ENCODE measurements around the gene CAV2.
"Not testable (repeated sequence)": the region's sequence is repeated elsewhere in the genome, so short reads cannot be mapped to it uniquely, and the experiment has no call there.

Gene CAV2

DNA sequence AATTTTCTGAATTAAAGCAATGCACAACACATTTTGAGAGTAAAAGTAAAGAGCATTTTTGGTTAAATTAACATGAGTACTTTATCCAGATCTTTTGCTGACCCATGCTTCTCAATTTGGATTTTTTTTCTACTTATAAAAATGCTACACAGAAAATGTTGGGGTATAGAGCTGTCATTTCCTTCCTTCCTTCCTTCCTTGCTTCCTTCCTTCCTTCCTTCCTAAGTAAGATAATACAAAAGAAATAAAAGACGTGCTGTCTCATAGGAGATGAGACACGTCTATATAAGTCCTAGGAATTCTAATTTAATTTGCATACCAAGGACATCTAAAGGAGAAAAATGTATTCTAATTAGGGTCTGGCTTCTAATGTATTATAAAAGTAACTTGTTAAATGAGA is 31.0 kb upstream of the CAV2 start:
- no peaks in the 10 kb centered on the region for H3K36me3 ChIP-seq (ENCODE audit: control insufficient read depth, insufficient read depth, low read length)
- H3K4me1 ChIP-seq (ENCODE audit: control insufficient read depth, insufficient read depth, low read length, poor library complexity, severe bottlenecking): peaks cover 9% of the 10 kb centered on the region
- WGBS, 2 experiments (ENCODE audit: insufficient coverage in 2 of 2): 100% methylated on average over 1 of the region's 2 CpGs; no CpG with 5 or more reads in 1 of the 2 experiments
- H3K9me3 ChIP-seq (ENCODE audit: control insufficient read depth, low read length): no peaks in the 10 kb centered on the region
- no peak overlapping the region for H3K27ac ChIP-seq (ENCODE audit: low read depth, low read length, severe bottlenecking)
- H3K4me3 ChIP-seq (ENCODE audit: extremely low read depth, insufficient read depth, low read length, poor library complexity, severe bottlenecking): no peak overlapping the region

DNA sequence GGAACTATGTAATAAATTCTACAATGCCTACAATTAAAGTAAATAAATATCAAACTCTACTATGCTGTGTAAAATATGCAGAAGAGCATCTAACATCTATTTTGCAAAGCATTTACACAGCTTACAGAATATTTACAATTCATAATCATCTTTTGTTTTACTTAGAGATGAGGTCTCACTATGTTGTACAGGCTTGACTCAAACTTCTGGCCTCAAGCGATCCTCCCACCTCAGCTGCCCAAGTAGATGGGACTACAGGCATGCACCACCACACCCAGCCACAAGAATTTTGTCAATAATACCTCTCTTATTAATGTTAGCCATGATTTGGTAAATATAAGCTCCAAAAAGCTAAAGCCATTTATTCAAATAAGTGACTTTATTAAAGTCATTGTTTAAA is 21.9 kb upstream of the CAV2 start:
- H3K4me1 ChIP-seq (ENCODE audit: control insufficient read depth, insufficient read depth, low read length, poor library complexity, severe bottlenecking): peaks cover 5% of the 10 kb centered on the region
- WGBS, 2 experiments (ENCODE audit: insufficient coverage in 2 of 2): 100% methylated on average over 1 of the region's 1 CpG; no CpG with 5 or more reads in 1 of the 2 experiments

DNA sequence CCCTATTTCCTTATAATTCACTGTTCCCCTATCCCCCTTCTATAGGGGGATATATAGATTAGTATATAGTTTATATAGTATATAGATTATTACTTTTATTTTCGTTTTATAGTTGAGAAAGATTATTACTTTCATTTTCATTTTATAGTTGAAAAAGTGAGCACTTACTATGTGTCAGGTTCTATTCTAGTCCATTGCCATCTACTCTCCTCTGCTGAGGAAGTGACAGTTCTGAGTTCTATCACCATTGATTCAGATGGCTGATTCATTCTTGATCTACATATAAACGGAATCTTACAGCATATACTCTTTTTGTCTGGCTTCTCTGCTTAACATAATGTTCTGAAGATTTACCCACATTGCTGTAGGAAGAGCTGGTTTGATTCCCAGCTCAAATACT is 20.7 kb upstream of the CAV2 start:
- no peak overlapping the region for H3K27ac ChIP-seq (ENCODE audit: low read depth, low read length, severe bottlenecking)
- peaks cover 5% of the 10 kb centered on the region for H3K4me1 ChIP-seq (ENCODE audit: control insufficient read depth, insufficient read depth, low read length, poor library complexity, severe bottlenecking)
- H3K36me3 ChIP-seq (ENCODE audit: control insufficient read depth, insufficient read depth, low read length): no peaks in the 10 kb centered on the region
- H3K4me3 ChIP-seq (ENCODE audit: extremely low read depth, insufficient read depth, low read length, poor library complexity, severe bottlenecking): no peak overlapping the region
- no CpG with 5 or more reads among the region's 2 CpGs for WGBS, 2 experiments (ENCODE audit: insufficient coverage in 2 of 2)
- no peaks in the 10 kb centered on the region for H3K9me3 ChIP-seq (ENCODE audit: control insufficient read depth, low read length)

More for the DNA sequence above, 21.9 kb upstream of the CAV2 start:
- Histone ChIP-seq H3K9me3 (ENCODE audit: control insufficient read depth, low read length) (no peaks in the 10 kb centered on the region), H3K27ac (ENCODE audit: low read depth, low read length, severe bottlenecking) (no peak overlapping the region), H3K36me3 (ENCODE audit: control insufficient read depth, insufficient read depth, low read length) (no peaks in the 10 kb centered on the region), H3K4me3 (ENCODE audit: extremely low read depth, insufficient read depth, low read length, poor library complexity, severe bottlenecking) (no peak overlapping the region)

DNA sequence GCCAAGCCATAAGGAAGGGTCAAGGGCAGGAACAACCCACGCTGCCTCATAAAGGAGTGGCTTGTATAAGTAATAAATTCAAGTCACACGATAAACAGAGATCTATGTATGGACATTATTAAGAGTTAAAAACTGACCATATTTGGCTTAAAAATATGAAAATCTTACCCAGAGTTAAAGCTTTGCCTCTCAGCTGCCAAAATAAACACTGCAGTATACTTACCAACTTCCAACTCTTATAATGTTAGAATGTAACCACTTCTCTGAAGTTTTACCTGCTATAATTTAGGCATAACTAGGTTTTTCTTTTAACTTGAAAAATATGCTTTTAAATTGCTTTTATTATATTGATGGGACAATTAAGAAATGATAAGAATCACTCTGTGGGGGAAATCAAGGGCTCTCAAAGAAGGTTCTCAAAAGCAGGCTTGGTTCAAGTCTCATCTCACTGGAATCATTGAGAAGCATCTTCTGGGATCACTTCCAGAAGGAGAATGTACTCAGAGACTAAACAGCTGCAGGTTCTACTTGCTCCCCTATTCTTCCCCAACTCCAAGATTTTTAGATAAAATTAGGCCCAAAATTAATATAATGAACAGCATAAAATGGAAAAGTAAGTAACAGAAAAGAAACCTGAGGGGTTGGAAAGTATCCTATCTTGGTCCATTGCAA is 16.1 kb upstream of the CAV2 start:
- no peak overlapping the region for H3K4me3 ChIP-seq (ENCODE audit: extremely low read depth, insufficient read depth, low read length, poor library complexity, severe bottlenecking)
- no peak overlapping the region for H3K27ac ChIP-seq (ENCODE audit: low read depth, low read length, severe bottlenecking)
- H3K4me1 ChIP-seq (ENCODE audit: control insufficient read depth, insufficient read depth, low read length, poor library complexity, severe bottlenecking): no peaks in the 10 kb centered on the region
- H3K36me3 ChIP-seq (ENCODE audit: control insufficient read depth, insufficient read depth, low read length): no peaks in the 10 kb centered on the region
- no peaks in the 10 kb centered on the region for H3K9me3 ChIP-seq (ENCODE audit: control insufficient read depth, low read length)
- no CpG with 5 or more reads among the region's 2 CpGs for WGBS, 2 experiments (ENCODE audit: insufficient coverage in 2 of 2)

DNA sequence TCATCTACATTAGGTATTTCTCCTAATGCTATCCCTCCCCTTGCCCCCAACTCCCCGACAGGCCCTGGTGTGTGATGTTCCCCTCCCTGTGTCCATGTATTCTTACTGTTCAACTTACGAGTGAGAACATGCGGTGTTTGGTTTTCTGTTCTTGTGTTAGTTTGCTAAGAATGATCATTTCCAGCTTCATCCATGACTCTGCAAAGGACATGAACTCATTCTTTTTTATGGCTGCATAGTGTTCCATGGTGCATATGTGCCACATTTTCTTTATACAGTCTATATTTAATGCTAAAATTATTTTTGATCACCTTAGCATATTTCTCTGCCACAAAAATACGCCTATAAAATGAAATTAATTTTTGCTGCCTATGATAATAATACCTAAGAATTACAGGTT is 15.1 kb upstream of the CAV2 start:
- WGBS, 2 experiments (ENCODE audit: insufficient coverage in 2 of 2): 80% methylated on average over 1 of the region's 4 CpGs; no CpG with 5 or more reads in 1 of the 2 experiments
- not testable (repeated sequence) for H3K36me3 ChIP-seq (ENCODE audit: control insufficient read depth, insufficient read depth, low read length); H3K9me3 ChIP-seq (ENCODE audit: control insufficient read depth, low read length); H3K27ac ChIP-seq (ENCODE audit: low read depth, low read length, severe bottlenecking); H3K4me1 ChIP-seq (ENCODE audit: control insufficient read depth, insufficient read depth, low read length, poor library complexity, severe bottlenecking); H3K4me3 ChIP-seq (ENCODE audit: extremely low read depth, insufficient read depth, low read length, poor library complexity, severe bottlenecking)

DNA sequence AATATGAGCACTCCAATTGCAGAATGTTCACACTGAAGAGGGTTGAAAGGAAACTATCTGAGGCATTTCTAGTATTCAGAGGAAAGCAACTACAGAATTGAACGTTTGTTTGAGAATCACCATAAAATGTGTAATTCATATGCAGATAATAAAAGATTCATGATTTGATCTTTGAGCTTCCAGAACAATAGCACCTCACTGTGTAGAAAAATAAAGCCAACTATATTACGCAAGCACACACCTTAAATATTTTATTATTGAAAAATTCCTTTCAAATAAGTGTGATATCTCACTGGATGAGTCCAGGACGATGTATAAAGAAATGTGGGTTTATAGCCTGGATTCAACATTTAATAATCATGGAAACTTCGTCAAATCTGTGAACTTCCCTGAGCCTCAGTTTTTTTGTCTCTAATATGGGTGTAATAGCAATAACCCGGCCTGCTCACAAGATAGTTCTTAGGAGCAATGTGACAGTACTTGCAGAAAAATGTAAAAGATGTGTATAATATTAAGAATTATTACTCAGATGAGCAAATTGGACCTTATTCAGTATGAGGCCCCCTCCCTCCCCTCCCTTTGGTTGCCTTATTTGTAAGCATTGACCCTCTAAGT is 11.5 kb upstream of the CAV2 start:
- Histone ChIP-seq H3K36me3 (ENCODE audit: control insufficient read depth, insufficient read depth, low read length) (no peaks in the 10 kb centered on the region), H3K27ac (ENCODE audit: low read depth, low read length, severe bottlenecking) (no peak overlapping the region), H3K4me3 (ENCODE audit: extremely low read depth, insufficient read depth, low read length, poor library complexity, severe bottlenecking) (no peak overlapping the region), H3K9me3 (ENCODE audit: control insufficient read depth, low read length) (no peaks in the 10 kb centered on the region), H3K4me1 (ENCODE audit: control insufficient read depth, insufficient read depth, low read length, poor library complexity, severe bottlenecking) (no peaks in the 10 kb centered on the region)
- WGBS, 2 experiments (ENCODE audit: insufficient coverage in 2 of 2): no CpG with 5 or more reads among the region's 5 CpGs

DNA sequence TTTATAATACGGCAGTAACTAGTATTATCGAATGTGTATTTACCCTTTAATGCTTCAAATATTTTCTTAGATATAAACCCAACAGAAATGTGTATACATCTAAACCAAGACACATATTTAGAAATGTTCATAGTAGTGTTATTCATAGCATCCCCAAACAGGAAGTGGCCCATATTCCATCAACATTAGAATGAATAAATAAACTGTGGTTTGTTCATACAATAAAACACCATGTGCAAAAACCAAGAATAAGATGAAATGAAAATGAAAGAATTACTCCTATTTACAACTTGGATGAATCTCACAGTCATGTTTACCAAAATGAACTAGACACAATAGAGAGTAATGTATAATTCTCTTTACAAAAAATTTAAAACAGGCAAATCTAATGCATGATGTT is 9.2 kb upstream of the CAV2 start:
- H3K9me3 ChIP-seq (ENCODE audit: control insufficient read depth, low read length): no peaks in the 10 kb centered on the region
- H3K36me3 ChIP-seq (ENCODE audit: control insufficient read depth, insufficient read depth, low read length): no peaks in the 10 kb centered on the region
- no CpG with 5 or more reads among the region's 2 CpGs for WGBS, 2 experiments (ENCODE audit: insufficient coverage in 2 of 2)
- no peak overlapping the region for H3K27ac ChIP-seq (ENCODE audit: low read depth, low read length, severe bottlenecking)
- H3K4me3 ChIP-seq (ENCODE audit: extremely low read depth, insufficient read depth, low read length, poor library complexity, severe bottlenecking): no peak overlapping the region
- no peaks in the 10 kb centered on the region for H3K4me1 ChIP-seq (ENCODE audit: control insufficient read depth, insufficient read depth, low read length, poor library complexity, severe bottlenecking)

DNA sequence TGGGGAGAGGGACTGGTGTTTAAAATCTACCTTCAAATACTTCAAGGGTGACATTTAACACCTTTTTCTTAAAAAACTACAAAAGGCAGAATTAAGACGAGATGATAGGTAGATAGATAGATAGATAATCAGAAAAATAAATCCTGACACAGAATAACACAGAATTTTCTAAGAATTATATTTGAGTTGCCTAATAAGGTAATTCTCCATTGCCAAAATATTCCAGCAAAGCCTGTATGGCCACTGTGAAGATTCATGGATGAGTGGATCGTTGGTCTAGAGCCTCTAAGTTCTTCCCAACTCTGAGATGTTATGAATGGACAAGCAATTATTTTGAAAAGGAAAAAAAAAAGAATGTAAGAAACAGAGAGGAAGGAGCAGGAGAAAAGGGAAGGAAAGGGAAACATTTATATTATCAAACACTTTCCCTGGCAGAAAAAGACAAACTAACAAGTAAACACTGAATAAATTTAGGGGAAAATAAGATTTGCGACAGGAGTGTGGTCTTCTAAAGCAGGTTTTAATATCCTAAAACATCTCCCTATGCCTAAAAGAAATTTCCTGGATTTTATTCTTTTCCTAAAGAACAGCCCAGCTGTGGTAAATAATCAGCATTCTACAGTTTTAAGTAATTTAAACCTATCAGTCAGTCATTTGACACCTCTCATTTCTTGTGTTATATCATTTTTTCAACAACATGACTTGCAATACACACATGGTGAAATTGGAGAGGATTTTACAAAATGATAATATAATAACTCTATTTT is 7.5 kb upstream of the CAV2 start:
- Histone ChIP-seq H3K4me1 (ENCODE audit: control insufficient read depth, insufficient read depth, low read length, poor library complexity, severe bottlenecking) (no peaks in the 10 kb centered on the region), H3K36me3 (ENCODE audit: control insufficient read depth, insufficient read depth, low read length) (no peaks in the 10 kb centered on the region), H3K27ac (ENCODE audit: low read depth, low read length, severe bottlenecking) (no peak overlapping the region), H3K9me3 (ENCODE audit: control insufficient read depth, low read length) (no peaks in the 10 kb centered on the region), H3K4me3 (ENCODE audit: extremely low read depth, insufficient read depth, low read length, poor library complexity, severe bottlenecking) (no peak overlapping the region)
- WGBS, 2 experiments (ENCODE audit: insufficient coverage in 2 of 2): 40% methylated on average over 1 of the region's 3 CpGs; no CpG with 5 or more reads in 1 of the 2 experiments

DNA sequence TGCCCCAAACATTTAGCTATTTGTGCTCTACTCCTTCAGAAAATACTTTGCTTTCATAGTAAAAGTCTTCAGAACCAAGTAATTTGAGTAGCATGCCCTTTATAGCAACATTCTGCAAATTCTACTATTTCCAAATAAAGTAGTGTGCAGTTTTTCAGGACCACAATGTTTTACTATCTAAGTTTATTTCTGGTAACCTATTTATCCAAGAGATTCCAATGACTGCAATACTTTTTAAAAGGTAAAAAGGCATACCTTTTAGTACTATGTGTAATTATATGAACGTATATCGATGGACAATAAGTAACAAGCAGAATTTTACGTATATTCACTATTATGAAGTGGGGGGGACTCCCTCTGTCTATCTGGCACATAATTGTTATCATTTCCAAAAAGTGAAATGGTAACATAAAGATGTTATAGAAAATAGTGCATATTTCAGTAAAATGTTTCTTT is 6.9 kb upstream of the CAV2 start:
- Histone ChIP-seq H3K9me3 (ENCODE audit: control insufficient read depth, low read length) (no peaks in the 10 kb centered on the region), H3K27ac (ENCODE audit: low read depth, low read length, severe bottlenecking) (no peak overlapping the region), H3K36me3 (ENCODE audit: control insufficient read depth, insufficient read depth, low read length) (no peaks in the 10 kb centered on the region), H3K4me1 (ENCODE audit: control insufficient read depth, insufficient read depth, low read length, poor library complexity, severe bottlenecking) (no peaks in the 10 kb centered on the region), H3K4me3 (ENCODE audit: extremely low read depth, insufficient read depth, low read length, poor library complexity, severe bottlenecking) (no peak overlapping the region)
- WGBS, 2 experiments (ENCODE audit: insufficient coverage in 2 of 2): no CpG with 5 or more reads among the region's 3 CpGs

DNA sequence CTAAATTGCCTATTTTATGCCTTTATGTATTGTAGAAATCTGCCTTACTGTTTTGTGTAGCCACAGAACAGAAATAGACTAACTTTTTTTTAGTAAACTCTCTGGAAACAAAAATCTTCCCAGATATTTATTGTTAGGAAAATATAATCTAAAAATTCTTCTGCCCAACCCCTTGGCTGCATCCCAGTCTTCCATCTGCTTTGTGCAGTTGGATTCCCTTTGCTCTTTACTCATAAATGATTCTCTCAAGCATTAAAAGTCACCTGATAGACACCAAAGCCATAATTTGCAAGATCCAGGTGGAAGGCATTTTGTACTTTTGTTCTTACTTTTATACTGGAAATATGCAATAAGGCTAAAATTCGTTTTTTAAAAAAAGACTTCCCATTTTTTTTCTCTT is 6.1 kb upstream of the CAV2 start:
- no CpG with 5 or more reads among the region's 1 CpG for WGBS, 2 experiments (ENCODE audit: insufficient coverage in 2 of 2)
- Histone ChIP-seq H3K9me3 (ENCODE audit: control insufficient read depth, low read length) (no peaks in the 10 kb centered on the region), H3K4me3 (ENCODE audit: extremely low read depth, insufficient read depth, low read length, poor library complexity, severe bottlenecking) (no peak overlapping the region), H3K4me1 (ENCODE audit: control insufficient read depth, insufficient read depth, low read length, poor library complexity, severe bottlenecking) (no peaks in the 10 kb centered on the region), H3K27ac (ENCODE audit: low read depth, low read length, severe bottlenecking) (no peak overlapping the region), H3K36me3 (ENCODE audit: control insufficient read depth, insufficient read depth, low read length) (no peaks in the 10 kb centered on the region)

DNA sequence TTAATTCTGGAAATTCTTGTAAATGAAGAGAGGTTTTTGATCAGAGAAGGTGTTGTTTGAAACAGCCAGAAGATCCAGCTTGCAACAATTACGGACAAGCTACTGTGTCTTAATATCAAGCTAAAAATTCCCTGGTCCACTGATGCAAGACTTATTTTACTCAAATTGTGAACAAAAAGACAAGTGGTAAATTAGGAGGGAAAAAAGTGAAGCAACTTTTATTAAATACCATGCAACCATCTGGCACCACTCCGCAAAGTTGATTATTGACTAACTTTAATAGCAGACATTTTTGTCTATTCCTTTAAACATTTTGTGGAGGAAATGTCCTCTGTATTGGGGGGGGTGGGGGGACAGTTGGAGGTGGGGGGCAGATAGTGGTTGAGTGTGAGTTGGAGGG is 5.1 kb upstream of the CAV2 start:
- Histone ChIP-seq H3K36me3 (ENCODE audit: control insufficient read depth, insufficient read depth, low read length) (no peaks in the 10 kb centered on the region), H3K4me1 (ENCODE audit: control insufficient read depth, insufficient read depth, low read length, poor library complexity, severe bottlenecking) (peaks cover 3% of the 10 kb centered on the region), H3K9me3 (ENCODE audit: control insufficient read depth, low read length) (no peaks in the 10 kb centered on the region), H3K27ac (ENCODE audit: low read depth, low read length, severe bottlenecking) (no peak overlapping the region), H3K4me3 (ENCODE audit: extremely low read depth, insufficient read depth, low read length, poor library complexity, severe bottlenecking) (no peak overlapping the region)
- WGBS, 2 experiments (ENCODE audit: insufficient coverage in 2 of 2): no CpG with 5 or more reads among the region's 2 CpGs

All from mesodermal cell (in vitro differentiated cells).